Keratinocyte (primary cell): Measurements from ENCODE around the gene TMEM87B. TPM values are rescaled to one million over a fixed set of nuclear protein-coding genes. Genes with fewer than 3 reads are reported as not detected.
"Not testable (repeated sequence)": the region's sequence is repeated elsewhere in the genome, so short reads cannot be mapped to it uniquely, and the experiment has no call there.

Experiments
- DNase-seq: peaks from one replicate; pipeline ENCODE4 v3.0.0-alpha.2; 2011; ENCODE audit warnings: low read depth, missing footprints, low spot score
- FAIRE-seq: peaks from 2 replicates; lab custom pipeline; 2011; peaks lifted over from hg19 to GRCh38; lab: Jason Lieb, UNC
- H2AFZ ChIP-seq: 2 replicates; pipeline ENCODE4 v1.6.0; 2012; ENCODE audit warnings: low read length, control low read depth, inconsistent platforms; ENCODE audit not compliant: control insufficient read depth
- H3K27ac ChIP-seq: 2 replicates; pipeline ENCODE4 v1.5.1; 2011; ENCODE audit warnings: low read length; ENCODE audit not compliant: control insufficient read depth, insufficient read depth
- H3K27me3 ChIP-seq: 3 replicates; pipeline ENCODE4 v1.6.0; 2011; ENCODE audit warnings: low read length; ENCODE audit not compliant: control insufficient read depth, insufficient read depth; ENCODE audit errors: extremely low read depth
- H3K36me3 ChIP-seq, 2 experiments: 2 replicates in 1 of 2; 3 replicates in 1 of 2; pipeline ENCODE4 v1.5.1; 2011; ENCODE audit warnings: low read length in 2 of 2, mild to moderate bottlenecking in 1 of 2; ENCODE audit not compliant: control insufficient read depth in 2 of 2, insufficient read depth in 2 of 2; ENCODE audit errors: extremely low read depth in 1 of 2
- H3K4me1 ChIP-seq: 3 replicates; pipeline ENCODE4 v1.5.1; 2011; ENCODE audit warnings: low read length; ENCODE audit not compliant: control insufficient read depth, insufficient read depth; ENCODE audit errors: extremely low read depth
- H3K4me2 ChIP-seq: 3 replicates; pipeline ENCODE4 v1.6.0; 2011; ENCODE audit warnings: low read depth, low read length; ENCODE audit not compliant: control insufficient read depth, insufficient read depth; ENCODE audit errors: extremely low read depth
- H3K4me3 ChIP-seq, 3 experiments: fragments of 200-600 bp in 1 of 3; sonication (generic) in 1 of 3; 2 replicates in 2 of 3; 3 replicates in 1 of 3; pipeline ENCODE4 v1.5.1; 2011 to 2016; ENCODE audit warnings: low read length in 3 of 3, mild to moderate bottlenecking in 3 of 3, control low read depth in 2 of 3, inconsistent platforms in 1 of 3, low read depth in 1 of 3, mixed read lengths in 1 of 3, mixed run types in 1 of 3, moderate library complexity in 1 of 3; ENCODE audit not compliant: control insufficient read depth in 2 of 3, insufficient read depth in 2 of 3; ENCODE audit errors: extremely low read depth in 1 of 3
- H3K79me2 ChIP-seq: 2 replicates; pipeline ENCODE4 v1.6.0; 2012; ENCODE audit warnings: low read length; ENCODE audit not compliant: control insufficient read depth, insufficient read depth
- H3K9ac ChIP-seq: 3 replicates; pipeline ENCODE4 v1.6.0; 2011; ENCODE audit warnings: low read length; ENCODE audit not compliant: control insufficient read depth, insufficient read depth; ENCODE audit errors: extremely low read depth
- H3K9me1 ChIP-seq: 3 replicates; pipeline ENCODE4 v1.6.0; 2011; ENCODE audit warnings: low read length; ENCODE audit not compliant: control insufficient read depth, insufficient read depth; ENCODE audit errors: extremely low read depth
- H3K9me3 ChIP-seq: 2 replicates; pipeline ENCODE4 v1.5.1; 2012; ENCODE audit warnings: low read depth, low read length; ENCODE audit not compliant: control insufficient read depth
- H4K20me1 ChIP-seq: 3 replicates; pipeline ENCODE4 v1.6.0; 2011; ENCODE audit warnings: low read length; ENCODE audit not compliant: control insufficient read depth, insufficient read depth; ENCODE audit errors: extremely low read depth
- EZH2 ChIP-seq: IDR thresholded peaks from one replicate; pipeline ENCODE4 v1.6.1; 2012; ENCODE audit warnings: inconsistent platforms, mild to moderate bottlenecking, low read length, moderate library complexity
- dilution Hi-C: fragments of 300-500 bp; cut with MboI; formaldehyde crosslinking; loops from one replicate; pipeline ENCODE4 v1.7.0; 2020; ENCODE audit warnings: low sequenced_read_pairs; ENCODE audit not compliant: extremely low pct_ligation_motif_present
- polyA plus RNA-seq, 5 experiments: library from polyadenylated mRNA; depleted of rRNA in 3 of 5; stranded (reverse) in 3 of 5; stranded (forward) in 1 of 5; unstranded in 1 of 5; fragments of >200 nt; gene quantifications; 1 replicate in 1 of 5; 2 replicates in 3 of 5; 3 replicates in 1 of 5; pipeline versions ENCODE4 v1.2.1 to v1.2.3, GENCODE V29; 2011 to 2012; ENCODE audit warnings: missing spikeins in 2 of 5, low read depth in 1 of 5, low replicate concordance in 1 of 5
- TF ChIP-seq, protein P1 (sequence below), 3 experiments: IDR thresholded peaks in 1 of 3; conservative IDR thresholded peaks in 1 of 3; optimal IDR thresholded peaks in 1 of 3; 2 replicates in 2 of 3; 3 replicates in 1 of 3; pipeline versions ENCODE3 to v1.5.1; 2011; ENCODE audit warnings: low read length in 3 of 3, mild to moderate bottlenecking in 3 of 3, moderate library complexity in 2 of 3, control low read depth in 1 of 3, inconsistent platforms in 1 of 3; ENCODE audit not compliant: insufficient read depth in 2 of 3; ENCODE audit errors: extremely low read depth in 1 of 3

The TMEM87B gene
- polyA plus RNA-seq, 1 donor (not counting 4 experiments of a cell fraction or from before 2014, with no cell fraction given): 37.3 TPM

DNA sequence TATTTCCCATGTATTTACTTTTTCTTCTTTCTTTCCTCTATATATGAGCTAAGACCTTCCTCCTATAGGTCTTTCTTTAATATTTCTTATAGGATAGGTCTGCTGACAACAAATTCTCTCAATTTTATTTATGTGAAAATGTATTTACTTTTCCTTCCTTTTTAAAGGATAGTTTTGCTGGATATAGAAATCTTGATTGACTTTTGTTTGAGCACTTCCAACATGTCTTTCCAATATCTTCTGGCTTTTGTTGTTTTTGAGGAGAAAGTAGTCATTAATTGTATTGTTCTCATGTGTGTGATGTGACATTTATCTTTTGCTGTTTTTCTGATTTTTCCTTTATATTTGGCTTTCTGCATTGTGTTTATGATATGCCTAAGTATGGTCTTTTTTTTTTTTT, 54.2 kb downstream of the TMEM87B start:
- TF ChIP-seq, protein P1, sequence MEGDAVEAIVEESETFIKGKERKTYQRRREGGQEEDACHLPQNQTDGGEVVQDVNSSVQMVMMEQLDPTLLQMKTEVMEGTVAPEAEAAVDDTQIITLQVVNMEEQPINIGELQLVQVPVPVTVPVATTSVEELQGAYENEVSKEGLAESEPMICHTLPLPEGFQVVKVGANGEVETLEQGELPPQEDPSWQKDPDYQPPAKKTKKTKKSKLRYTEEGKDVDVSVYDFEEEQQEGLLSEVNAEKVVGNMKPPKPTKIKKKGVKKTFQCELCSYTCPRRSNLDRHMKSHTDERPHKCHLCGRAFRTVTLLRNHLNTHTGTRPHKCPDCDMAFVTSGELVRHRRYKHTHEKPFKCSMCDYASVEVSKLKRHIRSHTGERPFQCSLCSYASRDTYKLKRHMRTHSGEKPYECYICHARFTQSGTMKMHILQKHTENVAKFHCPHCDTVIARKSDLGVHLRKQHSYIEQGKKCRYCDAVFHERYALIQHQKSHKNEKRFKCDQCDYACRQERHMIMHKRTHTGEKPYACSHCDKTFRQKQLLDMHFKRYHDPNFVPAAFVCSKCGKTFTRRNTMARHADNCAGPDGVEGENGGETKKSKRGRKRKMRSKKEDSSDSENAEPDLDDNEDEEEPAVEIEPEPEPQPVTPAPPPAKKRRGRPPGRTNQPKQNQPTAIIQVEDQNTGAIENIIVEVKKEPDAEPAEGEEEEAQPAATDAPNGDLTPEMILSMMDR (optimal IDR thresholded peaks at IDR 0.05 in 1 of 3, IDR thresholded peaks at IDR 0.05 in 1 of 3, conservative IDR thresholded peaks at IDR 0.05 in 1 of 3; ENCODE audit: extremely low read depth in 1 of 3, insufficient read depth in 2 of 3, low read length in 3 of 3): no peak
- no peak for TF ChIP-seq EZH2
- H3K79me2 ChIP-seq: no peaks in the 10 kb centered on the region
- no peak for DNase-seq
- no peaks in the 10 kb centered on the region for H3K9me1 ChIP-seq
- no peak overlapping the region for H3K9ac ChIP-seq
- dilution Hi-C loops: no loop called here
- no peaks in the 10 kb centered on the region for H3K4me1 ChIP-seq
- no peaks in the 10 kb centered on the region for H3K9me3 ChIP-seq
- no peak for FAIRE-seq
- H2AFZ ChIP-seq: no peak overlapping the region
- H3K27ac ChIP-seq: no peak overlapping the region
- no peaks in the 10 kb centered on the region for H4K20me1 ChIP-seq
- no peak overlapping the region for H3K4me2 ChIP-seq
- peaks cover 6 to 20% of the 10 kb centered on the region in 2 experiments for H3K36me3 ChIP-seq
- H3K4me3 ChIP-seq: no peak overlapping the region
- H3K27me3 ChIP-seq: no peaks in the 10 kb centered on the region

DNA sequence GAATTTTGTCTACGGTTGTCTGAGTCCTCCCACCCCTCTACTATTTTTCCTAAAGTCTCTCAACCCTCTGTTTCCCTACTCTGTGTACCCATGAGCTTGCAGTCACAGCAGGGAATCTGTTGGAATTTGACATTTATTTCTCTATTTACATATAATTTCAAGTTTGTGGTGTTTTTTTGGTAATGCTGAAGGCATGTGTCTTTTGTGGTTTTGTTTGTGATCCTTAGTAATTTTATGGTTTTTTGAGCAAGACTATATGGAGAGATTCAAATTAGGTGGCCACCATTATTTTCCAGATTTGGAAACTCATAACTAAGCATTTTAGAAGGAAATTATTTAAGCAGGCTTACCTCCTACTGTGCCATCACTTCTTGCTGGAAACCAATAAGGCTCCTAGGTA, 55.9 kb downstream of the TMEM87B start:
- dilution Hi-C loops: no loop called here
- TF ChIP-seq, protein P1 (optimal IDR thresholded peaks at IDR 0.05 in 1 of 3, IDR thresholded peaks at IDR 0.05 in 1 of 3, conservative IDR thresholded peaks at IDR 0.05 in 1 of 3; ENCODE audit: extremely low read depth in 1 of 3, insufficient read depth in 2 of 3, low read length in 3 of 3): no peak
- TF ChIP-seq EZH2: no peak
- no peak overlapping the region for H3K4me3 ChIP-seq
- no peak overlapping the region for H3K9ac ChIP-seq
- no peak overlapping the region for H3K27ac ChIP-seq
- no peaks in the 10 kb centered on the region for H4K20me1 ChIP-seq
- H3K4me1 ChIP-seq: no peaks in the 10 kb centered on the region
- DNase-seq (no peak), FAIRE-seq (no peak)
- no peaks in the 10 kb centered on the region for H3K9me1 ChIP-seq
- no peak overlapping the region for H3K4me2 ChIP-seq
- H3K9me3 ChIP-seq: no peaks in the 10 kb centered on the region
- H3K27me3 ChIP-seq: no peaks in the 10 kb centered on the region
- peaks cover 6 to 16% of the 10 kb centered on the region in 2 experiments for H3K36me3 ChIP-seq
- H2AFZ ChIP-seq: no peak overlapping the region
- H3K79me2 ChIP-seq: no peaks in the 10 kb centered on the region

DNA sequence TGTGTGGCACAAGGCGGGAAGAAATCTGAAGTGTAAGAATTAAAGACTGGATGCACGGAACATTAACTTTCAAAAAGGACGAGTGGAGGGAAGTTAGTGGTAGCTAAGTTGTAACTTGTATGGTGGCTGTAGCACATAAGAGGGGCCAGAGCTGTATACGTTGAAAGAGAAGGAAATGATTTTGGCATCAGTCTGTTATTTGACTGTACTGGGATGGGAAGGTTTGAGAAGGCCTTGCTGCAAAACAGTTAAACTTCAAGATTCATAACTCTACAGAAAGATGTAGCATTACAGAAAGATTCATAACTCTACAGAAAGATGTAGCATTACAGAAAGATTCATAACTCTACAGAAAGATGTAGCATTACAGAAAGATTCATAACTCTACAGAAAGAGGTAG, 58.3 kb downstream of the TMEM87B start:
- H3K4me3 ChIP-seq, H3K79me2 ChIP-seq, dilution Hi-C loops, H3K27me3 ChIP-seq, H3K4me2 ChIP-seq, H3K27ac ChIP-seq, H2AFZ ChIP-seq, FAIRE-seq, DNase-seq, H3K9ac ChIP-seq, H3K9me1 ChIP-seq, H3K9me3 ChIP-seq, H3K4me1 ChIP-seq, H4K20me1 ChIP-seq: not testable (repeated sequence)
- H3K36me3 ChIP-seq: peaks cover 10 to 12% of the 10 kb centered on the region in 2 experiments
